Measurements from ENCODE around the gene SLC22A5. TPM values are rescaled to one million over a fixed set of nuclear protein-coding genes. Genes with fewer than 3 reads are reported as not detected.
A peak's percentile ranks its signal among the peaks of the same experiment; 100 is the strongest.

Gene SLC22A5
- total RNA-seq, 1 donor from 2014 or later: 13.2 TPM

- H3K27me3 ChIP-seq (ENCODE audit: control insufficient read depth, insufficient read depth, low read length): no peaks in the 10 kb centered on the region
- H3K36me3 ChIP-seq (ENCODE audit: control insufficient read depth, insufficient read depth, low read length): no peaks in the 10 kb centered on the region
- TF ChIP-seq CTCF (IDR thresholded peaks at IDR 0.05; ENCODE audit: insufficient read depth, low read length, poor library complexity, severe bottlenecking): peak; percentile 88
- no peak overlapping the region for H3K4me3 ChIP-seq (ENCODE audit: low read depth, low read length)
- no peak for DNase-seq (ENCODE audit: low read depth)
Observed at GRCh38 chr5:132419502-132420468, 50.3 kb downstream of the SLC22A5 start.

GRCh38 chr5:132420706-132421272 lies 51.3 kb downstream of the SLC22A5 start:
- H3K27me3 ChIP-seq (ENCODE audit: control insufficient read depth, insufficient read depth, low read length): no peaks in the 10 kb centered on the region
- H3K4me3 ChIP-seq (ENCODE audit: low read depth, low read length): no peak overlapping the region
- no peaks in the 10 kb centered on the region for H3K36me3 ChIP-seq (ENCODE audit: control insufficient read depth, insufficient read depth, low read length)
- TF ChIP-seq CTCF (IDR thresholded peaks at IDR 0.05; ENCODE audit: insufficient read depth, low read length, poor library complexity, severe bottlenecking): no peak
- DNase-seq (ENCODE audit: low read depth): no peak

GRCh38 chr5:132421462-132421861 lies 52.0 kb downstream of the SLC22A5 start:
- no peak for DNase-seq (ENCODE audit: low read depth)
- Histone ChIP-seq H3K27me3 (ENCODE audit: control insufficient read depth, insufficient read depth, low read length) (no peaks in the 10 kb centered on the region), H3K4me3 (ENCODE audit: low read depth, low read length) (no peak overlapping the region), H3K36me3 (ENCODE audit: control insufficient read depth, insufficient read depth, low read length) (no peaks in the 10 kb centered on the region)
- no peak for TF ChIP-seq CTCF (IDR thresholded peaks at IDR 0.05; ENCODE audit: insufficient read depth, low read length, poor library complexity, severe bottlenecking)

GRCh38 chr5:132422720-132423437 lies 53.4 kb downstream of the SLC22A5 start:
- Histone ChIP-seq H3K27me3 (ENCODE audit: control insufficient read depth, insufficient read depth, low read length) (no peaks in the 10 kb centered on the region), H3K36me3 (ENCODE audit: control insufficient read depth, insufficient read depth, low read length) (no peaks in the 10 kb centered on the region), H3K4me3 (ENCODE audit: low read depth, low read length) (no peak overlapping the region)
- DNase-seq (ENCODE audit: low read depth): no peak
- no peak for TF ChIP-seq CTCF (IDR thresholded peaks at IDR 0.05; ENCODE audit: insufficient read depth, low read length, poor library complexity, severe bottlenecking)

- Histone ChIP-seq H3K36me3 (ENCODE audit: control insufficient read depth, insufficient read depth, low read length) (no peaks in the 10 kb centered on the region), H3K27me3 (ENCODE audit: control insufficient read depth, insufficient read depth, low read length) (no peaks in the 10 kb centered on the region), H3K4me3 (ENCODE audit: low read depth, low read length) (no peak overlapping the region)
- no peak for TF ChIP-seq CTCF (IDR thresholded peaks at IDR 0.05; ENCODE audit: insufficient read depth, low read length, poor library complexity, severe bottlenecking)
- no peak for DNase-seq (ENCODE audit: low read depth)
Observed at GRCh38 chr5:132423438-132423898, 54.0 kb downstream of the SLC22A5 start.
